HEK293T (cell line): ENCODE data around the gene LETMD1.

Source experiments
- CTCF ChIA-PET: fragments of 350-600 bp; formaldehyde crosslinking; extraction: SDS; loops from one replicate; lab custom pipeline; 2021; ENCODE audit warnings: antibody characterized with exemption, inconsistent platforms; lab: Yijun Ruan, JAX
- POLR2A ChIA-PET: fragments of 350-600 bp; formaldehyde crosslinking; extraction: SDS; loops from one replicate; lab custom pipeline; 2020; ENCODE audit warnings: antibody characterized with exemption, inconsistent platforms; lab: Yijun Ruan, JAX
- DNase-seq: peaks from one replicate; pipeline ENCODE4 v3.0.0; 2012; ENCODE audit warnings: mixed read lengths; ENCODE audit errors: extremely low spot score
- ARNT ChIP-seq: fragments of 450-650 bp; IDR thresholded peaks from 2 replicates; pipeline ENCODE4 v1.6.1; 2017; ENCODE audit warnings: mild to moderate bottlenecking
- BHLHE40 ChIP-seq: fragments of 450-650 bp; IDR thresholded peaks from 2 replicates; pipeline ENCODE4 v1.6.1; 2016; ENCODE audit warnings: mild to moderate bottlenecking, moderate library complexity, borderline replicate concordance
- CTBP1 ChIP-seq: fragments of 450-650 bp; IDR thresholded peaks from 2 replicates; pipeline ENCODE4 v1.6.1; 2016; ENCODE audit warnings: borderline replicate concordance
- ELF4 ChIP-seq: fragments of 450-650 bp; IDR thresholded peaks from 2 replicates; pipeline ENCODE4 v1.6.1; 2017; ENCODE audit warnings: antibody characterized with exemption
- FOXA1 ChIP-seq: fragments of 450-650 bp; IDR thresholded peaks from 2 replicates; pipeline ENCODE4 v1.6.1; 2016; ENCODE audit warnings: mild to moderate bottlenecking
- FOXK2 ChIP-seq: fragments of 450-650 bp; IDR thresholded peaks from 2 replicates; pipeline ENCODE4 v1.6.1; 2016; ENCODE audit warnings: mild to moderate bottlenecking
- FOXM1 ChIP-seq: fragments of 450-650 bp; IDR thresholded peaks from 2 replicates; pipeline ENCODE4 v1.6.1; 2017; ENCODE audit warnings: mild to moderate bottlenecking, borderline replicate concordance
- HDGF ChIP-seq: fragments of 450-650 bp; IDR thresholded peaks from 2 replicates; pipeline ENCODE4 v1.6.1; 2017; ENCODE audit warnings: antibody characterized with exemption, borderline replicate concordance
- L3MBTL2 ChIP-seq: fragments of 450-650 bp; conservative IDR thresholded peaks from 2 replicates; pipeline ENCODE4 v1.6.1; 2016; ENCODE audit warnings: mild to moderate bottlenecking
- LEF1 ChIP-seq: fragments of 450-650 bp; IDR thresholded peaks from 2 replicates; pipeline ENCODE4 v1.6.1; 2017; ENCODE audit warnings: mild to moderate bottlenecking, borderline replicate concordance
- NFRKB ChIP-seq: fragments of 450-650 bp; IDR thresholded peaks from 2 replicates; pipeline ENCODE4 v1.6.1; 2016; ENCODE audit warnings: mild to moderate bottlenecking, moderate library complexity
- SP1 ChIP-seq: fragments of 450-650 bp; IDR thresholded peaks from 2 replicates; pipeline ENCODE4 v1.6.1; 2017
- SUZ12 ChIP-seq: fragments of 450-650 bp; IDR thresholded peaks from 2 replicates; pipeline ENCODE4 v1.6.1; 2016; ENCODE audit warnings: mild to moderate bottlenecking
- TARDBP ChIP-seq: fragments of 450-650 bp; IDR thresholded peaks from 2 replicates; pipeline ENCODE4 v1.6.1; 2016
- ZNF384 ChIP-seq: fragments of 450-650 bp; IDR thresholded peaks from 2 replicates; pipeline ENCODE4 v1.6.1; 2016
- TF ChIP-seq, protein P1 (sequence below): fragments of 450-650 bp; IDR thresholded peaks from 2 replicates; pipeline ENCODE4 v1.6.1; 2016

Gene LETMD1

DNA sequence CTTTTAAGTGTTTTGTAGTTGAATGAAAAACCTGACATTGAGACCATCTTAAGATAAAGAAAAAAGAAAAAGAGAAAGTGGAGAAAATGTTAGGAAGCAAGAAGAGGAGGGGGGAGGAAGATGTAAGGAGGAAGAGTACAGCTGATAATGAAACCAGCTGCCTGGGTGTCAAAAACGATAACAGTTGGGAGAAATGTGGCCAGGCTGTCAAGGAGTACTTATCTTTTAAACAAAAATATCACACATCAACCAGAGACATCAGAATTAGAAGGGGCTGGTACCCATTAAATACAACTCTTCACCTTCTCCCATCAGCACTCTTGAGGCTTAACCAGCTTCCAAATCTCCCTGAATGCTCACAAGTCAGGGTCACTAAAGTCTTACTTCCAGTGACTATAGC, 26.4 kb upstream of the LETMD1 start:
- ChIA-PET POLR2A (interaction anchor here (0.7 kb wide), 1 partner anchor 27 kb away, joined by 3 read pairs; the partner anchor contains the start of gene LETMD1), CTCF (interaction anchor here (0.5 kb wide), 1 partner anchor 589 kb away, joined by 3 read pairs; no protein-coding TSS in a partner anchor)
- DNase-seq, result no peak
- TF ChIP-seq L3MBTL2 (no peak), ARNT (no peak), SUZ12 (no peak), HDGF (no peak), CTBP1 (no peak), FOXM1 (no peak), FOXK2 (no peak), ELF4 (no peak)

DNA sequence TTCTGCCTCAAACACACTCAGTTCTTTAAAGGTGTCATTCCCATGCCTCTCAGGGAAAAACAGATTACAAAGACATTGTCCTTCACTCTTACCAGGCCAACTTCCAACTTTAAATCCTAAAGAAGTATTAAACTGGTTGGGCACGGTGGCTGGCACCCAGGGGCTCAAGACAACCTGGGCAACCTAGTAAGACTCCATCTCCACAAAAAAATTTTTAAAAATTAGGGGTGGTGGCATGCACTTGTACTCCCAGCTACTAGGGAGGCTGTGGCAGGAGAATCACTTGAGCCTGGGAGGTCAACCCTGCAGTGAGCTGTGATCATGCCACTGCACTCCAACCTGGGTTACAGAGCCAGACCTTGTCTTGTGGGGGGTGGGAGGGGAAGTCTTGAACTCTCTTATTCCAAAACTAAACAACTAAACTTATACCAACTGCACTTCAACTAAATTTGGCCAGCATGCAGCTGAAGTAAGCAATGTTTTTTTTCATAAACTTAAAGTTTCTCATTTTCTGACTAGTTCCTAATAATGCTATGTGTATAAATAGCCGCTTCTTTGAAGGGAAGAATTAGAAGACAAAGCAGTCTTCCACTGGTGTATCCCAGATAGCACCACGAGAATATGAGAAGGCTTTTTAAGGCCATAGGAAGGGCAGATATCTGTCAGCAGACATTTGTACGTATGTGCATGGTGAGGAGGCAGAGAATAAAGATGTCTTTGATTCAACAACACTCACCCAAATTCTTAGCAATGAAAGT, 24.3 kb upstream of the LETMD1 start:
- CTCF ChIA-PET, result interaction anchor here (1.1 kb wide), 1 partner anchor 36 kb away, joined by 3 read pairs; no protein-coding TSS in a partner anchor
- no peak for DNase-seq
- POLR2A ChIA-PET, result no interaction called here
- TF ChIP-seq SUZ12, result no peak
- TF ChIP-seq BHLHE40, result no peak
- TF ChIP-seq FOXA1, result no peak
- no peak for TF ChIP-seq ARNT
- no peak for TF ChIP-seq LEF1
- TF ChIP-seq FOXM1, result no peak
- TF ChIP-seq ZNF384, result no peak
- no peak for TF ChIP-seq SP1
- TF ChIP-seq NFRKB, result no peak
- TF ChIP-seq TARDBP, result no peak

DNA sequence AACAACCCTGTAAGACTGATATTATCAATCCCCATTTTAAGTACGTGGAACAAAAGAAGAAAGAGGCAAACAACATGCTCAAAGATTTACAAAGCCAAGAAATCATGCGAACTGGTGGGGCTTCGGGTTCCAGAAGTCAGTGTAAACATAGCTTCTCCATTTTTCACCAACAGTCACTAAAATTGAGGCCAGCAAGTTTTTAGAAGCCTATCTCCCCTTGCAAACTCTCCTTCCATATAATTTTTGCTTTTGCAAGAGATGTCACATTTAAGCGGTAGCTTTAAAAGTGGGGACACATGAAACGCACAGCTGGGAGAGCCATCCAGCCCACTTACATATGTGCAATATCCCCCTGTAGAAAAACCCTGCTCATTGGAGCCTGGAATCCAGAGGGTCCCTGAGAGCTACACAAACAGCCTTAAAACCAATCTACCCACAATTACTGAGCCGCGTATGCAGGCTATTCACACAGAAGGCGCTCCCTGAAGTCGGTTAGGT, 22.7 kb upstream of the LETMD1 start:
- TF ChIP-seq FOXM1, result no peak
- DNase-seq, result no peak
- ChIA-PET CTCF (interaction anchor here (1.0 kb wide), 1 partner anchor 261 kb away, joined by 3 read pairs; no protein-coding TSS in a partner anchor), POLR2A (interaction anchor here (0.6 to 2.1 kb wide), 11 partner anchors 12 to 261 kb away, joined by 3 to 13 read pairs (median 4); partner anchors contain the start of genes ATF1, LETMD1 and POU6F1)

DNA sequence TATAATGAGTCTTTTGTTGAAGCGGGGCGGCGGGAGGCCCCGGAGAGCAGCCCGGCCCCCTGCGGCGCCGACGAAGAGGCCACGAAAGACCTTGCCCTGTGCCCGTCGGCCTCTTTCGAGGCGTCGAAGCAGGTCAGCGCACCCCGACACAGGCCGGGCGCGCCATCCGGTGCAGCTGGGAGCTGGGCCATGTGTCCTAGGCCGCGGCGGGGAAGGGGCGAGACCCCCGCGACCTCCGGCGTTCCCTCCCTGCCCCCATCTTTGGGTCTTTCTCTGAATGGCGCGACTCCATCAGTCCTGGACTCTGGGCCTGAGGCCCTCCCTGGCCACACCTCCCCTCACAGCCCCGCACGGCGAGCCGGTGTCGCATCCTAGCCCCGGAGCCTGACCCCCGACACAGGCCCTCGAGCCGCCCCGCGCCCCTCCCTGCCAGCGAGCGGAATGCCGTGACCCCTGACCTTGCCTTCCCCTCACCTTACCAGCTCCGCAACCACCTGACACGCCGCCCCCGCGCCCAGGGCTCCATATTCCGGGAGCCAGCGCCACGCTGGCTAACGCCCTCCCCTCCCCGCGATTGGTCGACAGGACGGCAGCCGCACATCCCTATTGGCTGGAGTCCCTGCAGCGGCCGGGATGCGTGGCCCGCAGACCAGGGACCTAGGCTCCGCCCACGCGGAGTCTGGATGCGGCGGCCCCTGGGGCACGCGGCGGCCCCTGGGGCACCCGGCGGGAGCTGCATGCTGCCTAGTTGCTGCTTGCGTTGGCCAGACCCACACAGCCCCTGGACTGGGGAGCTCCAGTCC, 22.1 kb upstream of the LETMD1 start, which contains the start of gene SLC11A2:
Gene SLC11A2 (minus strand): TSS at position 549 of the 803 bp plus-strand sequence. CDS start 15,656 bp downstream, outside the sequence.
- no peak for TF ChIP-seq SP1
- peak; percentile 73 for TF ChIP-seq L3MBTL2
- no peak for TF ChIP-seq SUZ12
- TF ChIP-seq CTBP1, result peak; percentile 59
- 0 out of 2 replicates have a peak, but pooled peaks have one; percentile 31 for TF ChIP-seq HDGF
- TF ChIP-seq, protein P1, sequence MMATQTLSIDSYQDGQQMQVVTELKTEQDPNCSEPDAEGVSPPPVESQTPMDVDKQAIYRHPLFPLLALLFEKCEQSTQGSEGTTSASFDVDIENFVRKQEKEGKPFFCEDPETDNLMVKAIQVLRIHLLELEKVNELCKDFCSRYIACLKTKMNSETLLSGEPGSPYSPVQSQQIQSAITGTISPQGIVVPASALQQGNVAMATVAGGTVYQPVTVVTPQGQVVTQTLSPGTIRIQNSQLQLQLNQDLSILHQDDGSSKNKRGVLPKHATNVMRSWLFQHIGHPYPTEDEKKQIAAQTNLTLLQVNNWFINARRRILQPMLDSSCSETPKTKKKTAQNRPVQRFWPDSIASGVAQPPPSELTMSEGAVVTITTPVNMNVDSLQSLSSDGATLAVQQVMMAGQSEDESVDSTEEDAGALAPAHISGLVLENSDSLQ, result no peak
- no peak for TF ChIP-seq NFRKB
- TF ChIP-seq BHLHE40, result no peak
- TF ChIP-seq ARNT, result no peak
- no peak for TF ChIP-seq FOXM1
- no peak for TF ChIP-seq LEF1
- no peak for TF ChIP-seq FOXA1
- TF ChIP-seq ZNF384, result no peak
- TF ChIP-seq TARDBP, result no peak
- peak; percentile 8; the same call in 1 of the 2 replicates for TF ChIP-seq ELF4
- TF ChIP-seq FOXK2, result no peak
- ChIA-PET POLR2A (interaction anchor here (0.6 to 2.1 kb wide), 21 partner anchors 9 to 262 kb away, joined by 3 to 13 read pairs (median 4); partner anchors contain the start of genes ATF1, DAZAP2, LETMD1 and POU6F1), CTCF (interaction anchor here (0.7 to 1.0 kb wide), 3 partner anchors 13 to 1058 kb away, joined by 3 to 6 read pairs (median 3); no protein-coding TSS in a partner anchor)
- peak; percentile 94 for DNase-seq

DNA sequence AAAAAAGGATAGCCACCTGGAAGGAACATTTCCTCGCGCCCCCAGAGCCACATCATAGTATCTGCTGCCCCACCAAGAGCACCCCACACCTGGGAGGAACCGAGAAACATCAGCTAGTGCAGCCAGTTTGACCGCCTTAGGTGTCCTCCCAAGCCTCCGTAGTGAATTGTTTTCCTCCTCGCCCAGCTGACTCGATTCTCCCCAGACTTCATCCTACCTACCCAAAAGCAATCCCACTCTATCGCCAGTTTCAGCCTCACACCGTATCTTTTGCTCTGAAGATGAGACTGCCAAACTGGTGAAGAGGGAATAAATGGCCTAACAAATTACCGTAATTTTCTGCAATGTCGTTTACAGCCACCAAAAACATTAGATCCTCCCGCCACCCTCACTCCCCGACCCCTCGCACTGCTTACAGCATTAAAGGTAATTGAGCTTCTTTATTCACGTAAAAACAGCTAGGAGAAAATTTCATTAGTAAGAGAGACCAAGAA, 20.7 kb upstream of the LETMD1 start:
- POLR2A ChIA-PET, result interaction anchor here (0.6 to 1.7 kb wide), 6 partner anchors 18 to 263 kb away, joined by 3 to 8 read pairs (median 4); a partner anchor contains a TSS
- TF ChIP-seq SP1, result no peak
- TF ChIP-seq L3MBTL2, result no peak
- no peak for TF ChIP-seq BHLHE40
- TF ChIP-seq FOXM1, result no peak
- TF ChIP-seq, protein P1, result no peak
- no peak for TF ChIP-seq FOXA1
- TF ChIP-seq FOXK2, result no peak
- TF ChIP-seq CTBP1, result no peak
- TF ChIP-seq TARDBP, result no peak
- CTCF ChIA-PET, result interaction anchor here (0.5 to 1.6 kb wide), 10 partner anchors 41 to 314 kb away, joined by 3 to 7 read pairs (median 3); a partner anchor contains a TSS
- no peak for DNase-seq
